Measurements from ENCODE around the gene TMOD3.

DNA sequence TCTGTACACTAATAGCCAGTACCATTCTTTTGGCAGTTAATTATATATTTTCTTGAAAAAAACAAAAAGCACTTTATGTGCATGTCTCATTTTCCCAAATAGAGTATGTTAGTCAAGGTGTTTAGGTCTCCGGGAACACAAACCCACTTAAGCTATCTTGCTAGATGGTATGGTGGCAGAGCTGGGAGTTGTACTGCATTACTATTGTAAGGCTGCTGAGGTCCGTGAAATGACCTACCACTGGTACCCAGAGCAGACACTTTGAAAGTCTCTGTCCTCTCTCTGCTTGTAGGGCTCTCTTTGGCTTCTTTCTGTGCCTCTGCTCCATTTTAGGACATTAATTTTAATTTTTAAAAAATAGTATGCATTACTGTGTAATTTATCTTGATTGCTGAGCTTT lies 8.8 kb downstream of the TMOD3 start:
- TF ChIP-seq, protein P1, sequence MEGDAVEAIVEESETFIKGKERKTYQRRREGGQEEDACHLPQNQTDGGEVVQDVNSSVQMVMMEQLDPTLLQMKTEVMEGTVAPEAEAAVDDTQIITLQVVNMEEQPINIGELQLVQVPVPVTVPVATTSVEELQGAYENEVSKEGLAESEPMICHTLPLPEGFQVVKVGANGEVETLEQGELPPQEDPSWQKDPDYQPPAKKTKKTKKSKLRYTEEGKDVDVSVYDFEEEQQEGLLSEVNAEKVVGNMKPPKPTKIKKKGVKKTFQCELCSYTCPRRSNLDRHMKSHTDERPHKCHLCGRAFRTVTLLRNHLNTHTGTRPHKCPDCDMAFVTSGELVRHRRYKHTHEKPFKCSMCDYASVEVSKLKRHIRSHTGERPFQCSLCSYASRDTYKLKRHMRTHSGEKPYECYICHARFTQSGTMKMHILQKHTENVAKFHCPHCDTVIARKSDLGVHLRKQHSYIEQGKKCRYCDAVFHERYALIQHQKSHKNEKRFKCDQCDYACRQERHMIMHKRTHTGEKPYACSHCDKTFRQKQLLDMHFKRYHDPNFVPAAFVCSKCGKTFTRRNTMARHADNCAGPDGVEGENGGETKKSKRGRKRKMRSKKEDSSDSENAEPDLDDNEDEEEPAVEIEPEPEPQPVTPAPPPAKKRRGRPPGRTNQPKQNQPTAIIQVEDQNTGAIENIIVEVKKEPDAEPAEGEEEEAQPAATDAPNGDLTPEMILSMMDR (conservative IDR thresholded peaks at IDR 0.05; ENCODE audit: low read length): no peak
- TF ChIP-seq EZH2phosphoT487 (IDR thresholded peaks at IDR 0.05; ENCODE audit: borderline replicate concordance): no peak

Data from Loucy (cell line).